GM19397 (cell line): ENCODE results near the gene SENP2.

Experiments used
- ATAC-seq: cut with Tn5 transposase; IDR thresholded peaks from one replicate; pipeline ENCODE4 v1.9.1; 2021; ENCODE audit warnings: mild to moderate bottlenecking, moderate library complexity; ENCODE audit not compliant: unreplicated experiment

SENP2 gene

DNA sequence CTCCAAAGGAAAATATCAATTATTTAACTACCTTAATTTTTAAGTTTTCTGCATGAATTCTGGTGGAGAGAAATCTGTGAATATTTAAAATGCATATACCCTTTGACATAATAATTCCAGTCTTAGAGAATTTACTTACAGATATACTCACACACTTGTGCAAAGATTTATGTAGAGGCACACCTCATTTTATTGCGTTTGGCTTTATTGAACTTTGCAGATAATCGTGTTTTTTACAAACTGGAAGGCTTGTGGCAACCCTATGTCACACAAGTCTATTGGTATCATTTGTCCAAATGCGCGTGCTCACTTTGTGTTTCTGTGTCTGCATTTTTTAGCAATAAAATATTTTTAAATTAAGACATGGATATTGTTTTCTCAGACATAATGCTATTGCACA lies 81.5 kb downstream of the SENP2 start:
- ATAC-seq = no peak

DNA sequence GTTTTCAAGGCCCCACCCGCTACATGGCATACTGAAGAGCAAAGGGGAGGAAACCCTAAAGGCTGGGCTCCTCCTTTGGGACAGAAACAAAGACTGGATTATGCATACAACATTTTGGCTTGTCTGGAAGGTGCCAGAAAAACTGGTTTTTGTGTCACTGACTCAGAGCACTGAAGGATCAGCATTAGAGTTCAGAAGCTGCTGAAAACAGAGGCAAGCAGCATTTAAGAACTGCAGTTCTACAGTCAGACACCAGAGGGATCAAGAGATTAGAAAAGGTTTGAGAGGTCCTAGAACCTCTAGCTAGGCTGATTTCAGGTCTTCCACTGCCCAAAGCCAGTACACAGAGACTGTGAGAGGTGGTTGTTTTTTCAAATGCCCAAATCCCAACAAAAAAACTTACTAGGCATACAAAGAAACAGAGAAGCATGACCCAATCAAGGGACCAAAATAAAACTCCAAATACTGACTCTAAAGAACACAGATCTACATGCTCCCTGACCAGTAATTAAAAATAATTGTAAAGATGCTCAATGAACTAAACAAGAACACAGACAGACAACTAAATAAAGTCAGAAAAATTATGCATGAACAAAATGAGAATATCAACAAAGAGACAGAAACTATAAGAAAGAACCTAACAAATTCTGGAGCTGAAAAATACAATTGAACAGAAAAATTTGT lies 91.2 kb downstream of the SENP2 start:
- no peak for ATAC-seq

- no peak for ATAC-seq
Measured at GRCh38 chr3:185678027-185678426, 91.9 kb downstream of the SENP2 start.

DNA sequence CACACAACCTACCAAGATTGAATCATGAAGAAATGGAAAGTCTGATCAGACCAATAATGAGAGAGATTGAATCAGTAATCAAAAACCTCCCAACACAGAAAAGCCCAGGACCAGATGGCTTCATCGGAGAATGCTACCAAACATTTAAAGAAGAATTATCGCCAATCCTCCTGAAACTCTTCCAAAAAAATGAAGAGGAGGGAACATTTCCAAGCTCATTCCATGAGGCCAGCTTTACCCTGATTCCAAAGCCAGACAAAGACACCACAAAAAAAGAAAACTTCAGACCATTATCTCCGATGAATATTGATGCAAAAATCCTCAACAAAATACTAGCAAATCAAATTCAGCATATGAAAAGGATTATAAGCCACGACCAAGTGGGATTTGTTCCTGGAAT lies 94.1 kb downstream of the SENP2 start:
- no peak for ATAC-seq
